ENCODE data around the gene FUT2.

The FUT2 gene

GRCh38 chr19:48714759-48715675 lies 19.2 kb downstream of the FUT2 start (continued):
- TF ChIP-seq SP3 (tag by site-specific recombination; IDR thresholded peaks at IDR 0.05): no peak
- TF ChIP-seq ZNF2 (tag by site-specific recombination; IDR thresholded peaks at IDR 0.05): no peak
- 0 out of 2 replicates have a peak, but pooled peaks have one; percentile 12 for TF ChIP-seq ZNF366 (tag by site-specific recombination; conservative IDR thresholded peaks at IDR 0.05)
- TF ChIP-seq KLF9 (tag by site-specific recombination; IDR thresholded peaks at IDR 0.05; ENCODE audit: low read depth): 0 out of 2 replicates have a peak, but pooled peaks have one; percentile 9
- no peak for TF ChIP-seq ZNF10 (tag by site-specific recombination; IDR thresholded peaks at IDR 0.05)
- TF ChIP-seq ZBTB10 (tag by site-specific recombination; IDR thresholded peaks at IDR 0.05): peak; percentile 71; the same call in 1 of the 2 replicates

- ChIA-PET CTCF (interaction anchor here (0.6 kb wide), 1 partner anchor 44 kb away, joined by 3 read pairs; no protein-coding TSS in a partner anchor), POLR2A (interaction anchor here (1.0 to 1.4 kb wide), 2 partner anchors 10 to 23 kb away, joined by 5 to 6 read pairs; no protein-coding TSS in a partner anchor)
- H3K27ac ChIP-seq (ENCODE audit: extremely low read depth, low read depth, low read length): peak overlapping the region; percentile 50; the same call in 1 of the 2 replicates
- H3K4me1 ChIP-seq (ENCODE audit: control insufficient read depth, insufficient read depth, low read length): peaks cover 13% of the 10 kb centered on the region
- no peak overlapping the region for H3K4me3 ChIP-seq (ENCODE audit: low read depth, low read length)
- H3K36me3 ChIP-seq (ENCODE audit: control insufficient read depth in 2 of 2, insufficient read depth in 1 of 2, low read length in 2 of 2): no peaks in the 10 kb centered on the region; a peak in 1 of 3 replicates
- TF ChIP-seq SP2 (tag by site-specific recombination; IDR thresholded peaks at IDR 0.05) (0 out of 2 replicates have a peak, but pooled peaks have one; percentile 5), ZNF645 (tag by site-specific recombination; IDR thresholded peaks at IDR 0.05) (no peak), GLIS1 (tag by site-specific recombination; IDR thresholded peaks at IDR 0.05) (no peak), ZNF658 (tag by site-specific recombination; IDR thresholded peaks at IDR 0.05) (no peak), HOXD13 (CRISPR knock-in tag; IDR thresholded peaks at IDR 0.05; ENCODE audit: borderline replicate concordance) (no peak), ZNF792 (tag by site-specific recombination; IDR thresholded peaks at IDR 0.05) (no peak), ZNF600 (tag by site-specific recombination; IDR thresholded peaks at IDR 0.05) (0 out of 2 replicates have a peak, but pooled peaks have one; percentile 10), IKZF3 (tag by site-specific recombination; IDR thresholded peaks at IDR 0.05) (peak; percentile 33; the same call in 1 of the 2 replicates), ZNF19 (tag by site-specific recombination; IDR thresholded peaks at IDR 0.05; ENCODE audit: low read depth) (no peak), MZF1 (tag by site-specific recombination; IDR thresholded peaks at IDR 0.05; ENCODE audit: borderline replicate concordance) (no peak), ZBTB17 (tag by site-specific recombination; IDR thresholded peaks at IDR 0.05) (peak; percentile 65), KLF1 (tag by site-specific recombination; IDR thresholded peaks at IDR 0.05) (peak; percentile 80)
- H3K9me3 ChIP-seq (ENCODE audit: control insufficient read depth, insufficient read depth, low read depth, low read length): no peaks in the 10 kb centered on the region
Measured at GRCh38 chr19:48715681-48716171, 20.0 kb downstream of the FUT2 start.

All from HEK293 (cell line).